Measurements from ENCODE around the gene GPR65.
"Not testable (repeated sequence)": the region's sequence is repeated elsewhere in the genome, so short reads cannot be mapped to it uniquely, and the experiment has no call there.

The GPR65 gene

DNA sequence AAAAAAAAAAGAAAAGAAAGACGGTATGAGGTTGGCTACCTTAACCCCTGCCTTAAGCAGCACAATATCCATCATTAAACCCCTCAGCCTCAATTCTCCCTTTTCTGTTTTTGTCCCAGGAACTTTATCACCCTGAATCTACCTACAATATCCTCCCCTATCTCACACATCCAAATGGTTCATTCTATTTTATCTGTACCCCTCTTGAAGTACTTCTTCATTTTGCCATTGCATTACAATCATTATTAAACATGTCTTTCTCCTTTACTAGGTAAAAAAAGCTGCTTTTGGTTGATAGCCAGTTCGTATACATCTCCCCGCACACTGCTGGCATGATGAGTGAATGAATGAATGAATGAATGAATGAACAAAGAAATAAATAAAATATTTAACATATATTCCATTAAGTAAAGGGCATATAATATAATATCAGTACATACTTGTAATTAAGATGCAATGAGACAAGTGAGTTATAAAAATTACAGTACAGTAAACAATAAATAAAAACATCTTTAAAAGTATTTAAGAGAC lies 364 bp upstream of the GPR65 start:
- DNase-seq: no peak

DNA sequence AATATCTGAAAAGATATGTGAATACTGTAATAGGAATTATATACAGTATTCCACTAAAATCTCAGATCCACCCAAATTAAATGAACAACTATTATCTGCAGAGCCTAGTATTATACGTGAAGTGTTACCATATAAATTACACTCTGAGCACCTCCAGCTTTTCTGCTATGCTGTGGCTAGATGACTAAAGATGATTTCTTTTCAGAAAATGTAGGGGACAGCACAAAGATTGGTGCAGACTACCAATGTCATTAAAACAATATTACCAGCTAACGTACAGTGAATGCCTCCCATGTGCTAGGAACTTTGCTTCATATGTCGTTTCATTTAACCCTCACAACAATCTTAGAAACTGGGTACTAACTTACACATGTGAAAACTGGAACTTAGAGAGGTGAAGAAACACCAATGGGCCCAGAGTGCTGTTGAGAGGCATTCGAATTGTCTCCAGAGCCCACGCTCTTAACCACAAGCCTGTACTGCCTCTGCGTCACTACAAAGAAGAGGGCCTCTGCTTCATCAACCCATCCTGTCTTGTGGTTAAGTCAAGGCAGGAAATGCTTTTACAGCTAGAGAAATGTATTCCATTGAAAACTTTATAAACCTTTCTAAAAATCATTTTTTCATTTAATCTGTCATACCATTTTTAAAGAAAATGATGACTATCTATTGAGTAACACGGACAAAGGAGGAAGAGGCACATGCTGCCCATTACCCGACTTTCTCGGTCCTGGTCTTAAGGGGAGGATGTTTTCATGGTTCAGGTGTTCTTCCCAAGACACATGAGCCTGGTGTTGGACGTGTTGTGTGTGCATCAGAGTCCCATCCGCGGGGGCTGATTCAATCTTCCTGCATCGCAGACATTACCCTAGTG lies 1.3 kb downstream of the GPR65 start:
- no peak for DNase-seq

DNA sequence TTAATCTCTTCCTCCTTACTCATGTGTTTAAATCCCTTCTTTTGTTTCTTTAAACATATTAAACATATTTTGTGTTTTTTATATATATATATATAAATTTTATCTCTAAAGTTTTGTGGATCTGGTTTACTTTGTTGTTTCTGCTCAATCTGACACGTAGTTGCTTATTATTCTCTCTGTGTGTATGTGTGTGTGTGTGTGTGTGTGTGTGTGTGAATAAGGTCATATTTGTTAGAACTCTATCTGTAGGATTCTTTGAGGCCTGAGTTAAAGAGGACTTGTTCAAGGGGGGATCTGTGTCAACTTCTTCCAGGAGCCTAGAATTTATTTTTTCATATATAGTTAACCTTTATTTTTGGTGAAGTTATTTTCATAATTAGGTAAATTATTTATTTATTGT lies 2.7 kb downstream of the GPR65 start:
- no peak for DNase-seq

DNA sequence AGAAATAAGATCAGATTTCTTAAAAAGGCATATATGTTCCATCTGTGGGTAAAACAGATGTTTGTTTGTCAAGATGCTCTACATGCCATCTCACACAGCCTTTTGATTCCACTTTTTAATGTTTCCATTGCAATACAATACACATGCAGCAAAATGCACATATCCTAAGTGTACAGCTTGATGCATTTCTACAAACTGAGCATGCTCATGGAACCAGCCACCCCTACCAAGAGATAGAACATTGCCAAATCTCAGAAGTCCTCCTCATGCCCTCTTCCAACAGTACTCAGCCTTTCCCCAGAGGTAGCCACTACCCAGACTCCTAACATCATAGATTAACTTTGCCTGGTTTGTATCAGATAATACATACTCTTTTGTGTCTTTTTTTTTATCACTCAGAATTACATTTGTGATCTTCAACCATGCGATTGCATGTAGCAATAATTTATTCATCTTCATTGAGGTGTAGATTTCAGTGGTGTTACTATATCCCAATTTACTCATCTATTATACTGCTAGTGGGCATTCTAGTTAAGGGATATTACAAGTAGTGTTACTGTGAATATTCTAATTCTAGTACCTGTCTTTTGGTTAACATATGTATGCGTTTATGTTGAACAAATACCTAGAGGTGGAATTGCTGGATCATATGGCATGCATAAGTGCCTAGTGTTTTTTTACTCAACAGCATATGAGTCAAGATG lies 3.3 kb downstream of the GPR65 start:
- DNase-seq: no peak

DNA sequence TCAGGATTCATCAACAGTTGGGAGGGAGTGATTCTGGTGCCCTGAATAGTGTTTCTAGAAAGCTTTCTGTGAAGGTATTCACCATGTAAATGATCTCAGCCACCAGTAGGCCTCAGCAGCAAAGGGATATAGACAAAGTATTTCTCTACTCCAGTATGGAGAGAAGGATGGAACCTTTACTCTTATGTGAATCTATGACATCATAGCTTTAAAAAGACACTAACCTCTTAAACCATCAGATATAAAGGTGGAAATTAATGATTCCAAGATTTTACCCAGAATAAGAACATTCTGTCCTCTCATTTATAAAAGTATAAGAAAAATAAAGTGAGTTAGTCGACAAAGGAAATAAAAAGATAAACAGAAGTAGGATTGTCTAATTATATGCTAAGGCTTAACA lies 4.6 kb downstream of the GPR65 start:
- no peak for DNase-seq

DNA sequence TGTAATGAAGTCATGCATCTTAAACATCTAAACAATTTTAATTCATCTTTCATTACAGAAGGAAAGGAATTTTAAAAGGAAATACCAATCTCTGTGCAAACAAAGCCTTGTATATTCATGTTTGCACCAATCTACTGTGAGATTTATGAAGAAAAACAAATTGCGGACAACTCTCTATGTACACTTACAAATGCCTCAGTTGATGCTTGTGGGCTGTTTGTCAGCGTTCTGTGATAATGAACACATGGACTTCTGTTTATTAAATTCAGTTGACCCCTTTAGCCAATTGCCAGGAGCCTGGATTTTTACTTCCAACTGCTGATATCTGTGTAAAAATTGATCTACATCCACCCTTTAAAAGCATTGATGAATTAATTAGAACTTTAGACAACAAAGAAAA lies 5.4 kb downstream of the GPR65 start:
- DNase-seq: no peak

GRCh38 chr14:88012495-88012894 lies 7.6 kb downstream of the GPR65 start:
- DNase-seq: no peak

DNA sequence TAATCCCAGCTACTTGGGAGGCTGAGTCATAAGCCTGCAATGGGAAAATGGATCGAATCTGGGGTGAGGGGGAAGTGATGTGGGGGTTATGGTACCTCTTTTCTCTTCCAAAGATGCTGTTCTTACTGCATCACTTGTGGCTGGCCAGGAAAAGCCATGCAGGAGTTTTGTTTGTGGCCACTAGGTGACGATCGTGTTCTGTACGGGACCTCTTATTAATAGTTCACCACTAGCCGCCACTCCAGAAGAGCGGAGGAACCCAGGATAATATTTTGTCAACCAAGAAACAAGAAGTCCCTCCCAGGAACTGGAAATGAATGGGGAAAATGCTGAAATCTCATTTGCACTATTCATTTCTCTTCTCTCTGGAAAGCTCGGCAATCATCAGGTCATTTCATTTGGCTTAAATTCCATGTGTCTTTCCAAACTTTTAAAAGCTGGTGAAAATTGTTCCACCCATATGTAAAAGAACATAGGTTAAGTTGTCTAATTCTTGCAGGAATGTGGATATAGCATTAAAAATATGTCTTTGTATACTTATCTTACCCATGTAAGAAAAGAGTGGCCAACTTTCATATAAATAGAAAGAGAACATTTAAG lies 8.9 kb downstream of the GPR65 start:
- DNase-seq: peak in 1 of 2 experiments; percentile 27

GRCh38 chr14:88016768-88017167 lies 11.8 kb downstream of the GPR65 start:
- DNase-seq: no peak

GRCh38 chr14:88017535-88017934 lies 12.6 kb downstream of the GPR65 start:
- no peak for DNase-seq

DNA sequence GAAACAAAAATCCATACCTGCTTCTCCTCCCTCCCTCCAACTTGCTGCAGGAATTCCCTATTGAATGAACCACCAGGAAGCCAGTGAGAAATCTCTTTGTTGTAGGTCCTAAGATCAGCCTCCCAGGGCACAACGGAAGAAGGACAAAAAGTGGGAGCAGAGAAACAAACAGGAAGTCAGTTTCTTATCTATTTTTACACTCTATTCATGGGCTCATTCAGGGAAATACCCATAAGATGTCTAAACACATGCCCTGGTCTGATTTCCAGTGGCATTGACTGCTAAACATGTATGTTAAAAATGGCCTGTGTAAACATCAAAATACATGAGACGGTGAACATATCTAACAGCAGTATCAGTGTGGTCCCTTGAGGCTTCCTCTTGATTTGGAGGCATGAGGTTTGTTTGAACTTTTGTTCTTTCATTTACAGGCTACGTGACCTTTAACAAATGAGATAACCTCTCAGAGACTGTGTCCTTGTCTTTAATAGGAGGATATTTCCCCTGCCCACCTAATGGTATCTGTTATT lies 18.8 kb downstream of the GPR65 start:
- DNase-seq: no peak

- DNase-seq: not testable (repeated sequence)
Measured at GRCh38 chr14:88024252-88025086, 19.5 kb downstream of the GPR65 start.

- DNase-seq: no peak
Measured at GRCh38 chr14:88025313-88025712, 20.4 kb downstream of the GPR65 start.

- DNase-seq: no peak
Measured at GRCh38 chr14:88026890-88027289, 22.0 kb downstream of the GPR65 start.

DNA sequence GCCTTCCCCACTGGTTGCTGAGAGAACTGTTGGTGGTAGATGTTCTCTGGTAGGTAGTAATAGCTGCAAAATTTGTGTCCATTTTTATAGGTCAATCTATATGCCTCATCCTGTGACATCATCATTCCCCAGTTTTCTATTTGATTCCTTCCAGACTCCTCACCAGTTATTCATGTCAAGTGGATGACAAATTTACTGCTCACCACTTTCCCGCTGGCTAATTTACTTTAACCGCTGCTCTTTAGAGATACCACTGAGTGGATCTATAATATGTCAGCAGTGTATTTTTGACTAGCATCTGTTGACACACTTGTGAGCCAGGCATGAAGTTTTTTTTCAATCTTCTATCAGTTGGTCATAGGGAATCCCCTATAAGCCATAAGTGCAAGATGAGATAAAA lies 24.6 kb downstream of the GPR65 start:
- no peak for DNase-seq

GRCh38 chr14:88030079-88030478 lies 25.1 kb downstream of the GPR65 start:
- DNase-seq: no peak

GRCh38 chr14:88030892-88031291 lies 26.0 kb downstream of the GPR65 start:
- DNase-seq: no peak

- no peak for DNase-seq
Measured at GRCh38 chr14:88032373-88032772, 27.4 kb downstream of the GPR65 start.

- DNase-seq: no peak
Measured at GRCh38 chr14:88034076-88034475, 29.1 kb downstream of the GPR65 start.

- DNase-seq: no peak
Measured at GRCh38 chr14:88036422-88036821, 31.5 kb downstream of the GPR65 start.

DNA sequence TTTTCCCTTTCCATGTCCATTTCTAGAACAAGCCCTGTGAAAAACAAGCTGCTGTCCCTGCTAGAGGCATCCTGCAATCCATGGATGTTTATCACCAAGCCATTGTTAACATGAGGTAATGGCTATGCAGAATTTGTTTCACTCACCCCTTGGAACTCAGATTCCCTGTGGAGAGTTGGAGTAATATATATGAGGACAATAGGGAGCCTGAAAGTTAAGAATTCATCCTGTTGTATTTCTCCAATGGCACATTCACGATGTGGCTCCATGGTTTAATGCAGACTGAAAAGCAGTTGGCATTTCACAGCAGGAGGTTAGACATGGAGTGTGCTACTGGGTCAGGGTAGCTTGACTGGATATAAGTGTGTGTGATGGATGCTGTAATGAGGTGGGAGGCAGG lies 32.4 kb downstream of the GPR65 start:
- DNase-seq: no peak

- no peak for DNase-seq
Measured at GRCh38 chr14:88039197-88039596, 34.3 kb downstream of the GPR65 start.

Data from cerebellar nuclear complex (tissue), 1 donor.